ENCODE data around the gene ILDR1.

- TF ChIP-seq POLR2A (IDR thresholded peaks at IDR 0.05; ENCODE audit: low read length): no peak
- no peak for TF ChIP-seq GATA1 (IDR thresholded peaks at IDR 0.05; ENCODE audit: low read depth, low read length)
These were observed 17.9 kb downstream of the ILDR1 start for GRCh38 chr3:122004107-122004506.
